CD4-positive, alpha-beta T cell treated with Interleukin-6 at 100 ng/mL for 8 hours (primary cell): ENCODE results near the gene SUMF1.
"Not testable (repeated sequence)": the region's sequence is repeated elsewhere in the genome, so short reads cannot be mapped to it uniquely, and the experiment has no call there.

ENCODE experiments used
- DNase-seq: peaks from one replicate; pipeline ENCODE4 v3.0.0-alpha.2; 2020; ENCODE audit warnings: mixed read lengths, low spot score

Gene SUMF1

DNA sequence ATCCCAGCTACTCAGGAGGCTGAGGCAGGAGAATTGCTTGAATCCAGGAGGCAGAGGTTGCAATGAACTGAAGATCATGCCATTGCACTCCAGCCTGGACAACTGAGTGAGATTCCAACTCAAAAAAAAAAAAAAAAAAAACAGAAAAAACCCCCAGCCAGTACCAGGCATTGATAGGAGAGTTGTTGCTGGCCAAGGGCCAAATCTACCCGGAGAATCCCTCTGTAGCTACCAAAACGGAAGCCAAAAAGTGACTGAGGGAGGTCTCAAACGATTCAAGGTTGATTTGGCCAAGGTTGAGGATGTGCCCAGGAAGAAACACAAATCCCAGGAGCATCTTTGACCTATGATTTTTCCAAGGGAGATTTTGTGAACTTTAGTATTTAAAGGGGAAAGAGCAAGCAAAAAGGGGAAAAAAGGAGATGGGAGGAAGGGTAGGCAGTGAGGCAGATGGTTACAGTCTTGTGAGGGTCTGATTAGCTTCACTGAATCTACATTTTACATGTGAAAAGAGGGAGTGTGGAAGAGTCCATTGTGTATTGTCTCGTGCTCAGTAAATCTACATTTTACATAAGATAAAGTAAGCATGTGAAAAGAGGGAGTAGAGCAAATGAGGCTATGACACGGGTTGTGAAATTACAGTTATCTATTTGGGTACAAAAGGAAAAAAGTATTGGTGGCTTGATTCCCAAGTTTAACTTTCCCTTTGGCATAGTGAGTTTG lies 131.1 kb downstream of the SUMF1 start:
- no peak for DNase-seq

DNA sequence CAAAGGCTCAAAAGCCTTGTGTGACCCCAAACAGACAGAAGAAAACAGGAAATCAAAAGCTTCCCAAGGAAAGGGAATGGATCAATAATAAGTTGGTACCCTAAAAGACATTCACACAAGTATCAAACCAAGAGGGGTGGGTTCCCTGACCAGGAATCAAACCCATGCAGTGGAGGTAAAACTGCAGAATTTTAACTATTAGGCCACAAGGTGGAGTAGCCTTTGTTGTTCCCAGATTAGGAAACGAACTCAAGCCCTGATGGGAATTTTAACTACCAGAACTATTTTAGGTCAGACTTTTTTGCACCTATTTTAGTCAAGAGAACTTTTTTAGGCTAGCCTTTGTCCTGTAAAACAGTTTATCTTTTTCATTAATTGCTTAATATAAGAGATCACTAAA lies 132.5 kb downstream of the SUMF1 start:
- DNase-seq, result no peak

DNA sequence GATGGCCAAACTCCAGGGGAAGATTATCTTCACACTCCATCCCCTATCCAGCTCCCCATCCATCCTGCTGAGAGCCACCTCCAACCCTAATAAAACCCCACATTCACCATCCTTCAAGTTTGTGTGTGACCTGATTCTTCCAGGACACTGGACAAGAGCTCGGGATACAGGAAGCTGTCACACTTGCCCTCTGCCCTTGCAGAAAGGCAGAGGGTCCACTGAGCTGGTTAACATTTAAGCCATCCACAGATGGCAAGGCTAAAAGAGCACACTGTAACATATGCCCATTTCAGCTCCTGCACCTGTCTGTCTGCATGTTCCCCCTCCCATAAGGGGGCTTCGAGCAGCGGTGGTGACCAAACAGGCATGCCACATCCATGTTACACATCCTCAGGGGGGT lies 134.1 kb downstream of the SUMF1 start:
- DNase-seq, result no peak

DNA sequence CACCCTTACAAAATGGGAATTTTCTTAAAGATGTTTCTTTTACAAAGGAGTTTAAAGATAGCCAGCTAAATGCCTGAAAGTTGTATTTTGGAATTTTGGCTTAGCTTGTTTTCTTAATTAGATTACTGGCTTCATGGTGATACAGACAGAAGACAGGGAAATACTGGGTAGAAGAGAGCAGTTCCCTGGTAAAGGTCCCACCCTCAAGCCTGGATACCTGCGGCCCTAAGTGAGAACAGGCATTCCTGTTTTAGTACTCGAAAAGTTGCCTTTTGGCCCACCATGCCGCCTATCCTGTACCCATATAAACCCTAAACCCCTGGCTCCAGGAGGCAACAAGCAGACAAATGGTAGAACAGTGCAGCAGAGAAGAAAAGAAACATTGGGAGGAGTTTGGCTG lies 134.5 kb downstream of the SUMF1 start:
- no peak for DNase-seq

DNA sequence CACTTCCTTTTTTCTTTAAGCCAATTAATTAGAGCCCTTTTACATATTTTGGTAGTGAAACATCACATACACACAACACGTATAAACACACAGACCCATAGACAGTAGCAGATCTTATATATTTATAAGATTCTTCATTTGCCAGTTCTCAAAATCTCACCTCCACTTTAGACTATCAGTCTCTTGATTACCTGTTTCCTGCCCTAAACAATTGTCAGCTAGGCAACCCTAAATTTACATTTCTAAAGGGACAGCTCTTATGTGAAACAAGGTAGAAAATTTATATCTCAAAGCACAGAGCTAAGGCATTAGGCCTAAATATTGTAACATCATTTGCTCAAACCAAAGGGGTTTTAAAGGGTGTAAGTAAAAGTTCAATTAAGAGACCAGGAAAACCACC lies 135.0 kb downstream of the SUMF1 start:
- DNase-seq, result no peak

DNA sequence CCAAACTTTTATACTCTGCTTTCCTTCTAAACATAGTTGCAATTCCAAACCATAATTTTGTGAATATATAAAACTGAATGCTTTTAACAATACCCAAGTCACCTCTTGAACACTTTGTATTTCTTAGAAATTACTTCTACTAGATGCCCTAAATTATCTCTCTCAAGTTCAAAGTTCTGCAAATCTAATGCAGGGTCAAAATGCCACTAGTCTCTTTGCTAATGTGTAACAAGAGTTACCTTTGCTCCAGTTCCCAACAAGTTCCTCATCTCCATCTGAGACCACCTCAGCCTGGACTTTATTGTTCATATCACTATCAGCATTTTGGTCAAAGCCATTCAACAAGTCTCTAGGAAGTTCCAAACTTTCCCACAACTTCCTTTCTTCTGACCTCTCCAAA lies 137.3 kb downstream of the SUMF1 start:
- DNase-seq, result not testable (repeated sequence)

DNA sequence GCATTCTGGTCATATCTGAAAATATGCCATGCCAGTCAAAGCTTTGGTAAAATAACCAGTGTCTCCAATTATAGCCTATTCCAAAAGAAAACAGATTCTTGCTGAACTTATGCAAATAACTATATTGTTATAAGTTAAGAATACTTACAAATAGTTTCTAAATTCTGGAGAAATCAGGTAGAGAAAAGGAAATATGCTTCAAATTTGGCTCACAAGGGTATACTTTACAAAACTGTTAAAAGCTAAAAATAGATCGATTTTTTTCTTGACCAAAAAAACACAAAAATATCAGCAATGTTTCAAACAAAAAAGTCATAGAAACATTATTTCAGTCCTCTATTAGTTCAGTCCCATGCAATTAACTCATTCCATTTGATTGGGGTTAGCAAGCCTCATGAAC lies 140.2 kb downstream of the SUMF1 start:
- DNase-seq, result no peak

DNA sequence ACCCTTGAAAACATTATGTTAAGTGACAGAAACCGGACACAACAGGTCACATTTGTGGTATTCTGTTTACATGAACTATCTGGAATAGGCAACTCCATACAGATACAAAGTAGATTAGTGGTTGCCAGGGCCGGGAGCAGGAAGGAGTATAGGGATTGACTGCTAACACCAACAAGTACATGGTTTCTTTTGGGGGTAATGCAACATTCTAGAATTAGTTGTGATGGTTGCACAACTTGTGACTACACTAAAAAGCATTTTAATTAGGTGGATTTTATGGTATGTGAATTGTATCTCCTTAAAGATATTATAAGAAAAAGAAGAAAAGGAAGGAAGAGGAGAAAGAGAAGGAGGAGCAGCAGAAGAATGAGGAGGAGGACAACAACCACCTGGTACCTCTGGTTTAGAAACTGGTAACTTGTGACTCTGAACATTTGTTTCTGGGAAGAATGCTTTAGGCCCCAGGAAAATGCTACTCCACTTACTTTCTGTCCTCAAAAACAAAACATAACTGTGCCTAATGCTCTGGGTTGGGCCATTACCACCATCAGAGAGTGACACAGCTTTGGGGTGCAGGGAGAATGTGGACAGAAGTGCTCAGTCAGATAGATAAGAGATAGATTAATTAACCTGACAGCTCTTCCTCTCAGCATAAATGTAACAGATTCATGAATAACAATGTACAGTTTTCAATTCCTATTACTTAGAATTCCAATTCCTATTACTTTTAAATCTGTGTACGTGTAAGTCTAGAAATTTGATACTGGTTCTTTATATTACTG lies 143.6 kb downstream of the SUMF1 start:
- no peak for DNase-seq

DNA sequence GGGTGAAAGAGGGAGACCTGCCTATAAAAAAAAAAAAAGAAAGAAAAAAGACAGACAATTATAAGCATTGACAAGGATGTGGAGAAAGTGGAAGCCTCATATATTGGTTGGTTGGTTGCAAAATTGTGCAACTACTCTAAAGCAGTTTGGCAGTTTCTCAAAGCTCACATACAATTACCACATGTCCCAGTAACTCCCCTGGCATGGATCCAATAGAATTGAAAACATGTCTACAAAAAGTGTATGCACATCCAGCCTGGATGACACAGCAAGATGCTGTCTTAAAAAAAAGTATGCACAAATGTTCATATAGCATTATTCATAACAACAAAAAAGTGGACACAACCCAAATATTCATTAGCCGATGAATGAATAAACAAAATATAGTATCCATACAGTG lies 144.4 kb downstream of the SUMF1 start:
- no peak for DNase-seq

DNA sequence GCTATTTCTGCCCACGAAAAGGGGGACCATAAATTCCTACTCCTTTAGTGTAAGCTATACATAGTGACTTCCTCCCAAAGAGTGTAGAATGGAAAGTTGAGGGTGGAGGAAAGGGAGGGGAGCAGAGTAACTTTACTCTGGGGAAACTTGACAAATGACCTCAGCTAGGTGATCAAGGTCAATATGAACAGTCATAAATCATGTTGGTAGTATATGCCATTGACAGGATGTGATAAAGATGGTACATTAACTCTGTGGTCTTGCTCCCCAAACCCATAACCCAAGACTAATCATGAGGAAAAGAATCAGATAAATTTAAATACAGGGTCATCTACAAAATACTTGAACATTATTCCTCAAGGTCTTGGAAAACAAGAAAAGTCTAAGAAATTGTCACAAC lies 145.3 kb downstream of the SUMF1 start:
- DNase-seq, result no peak

DNA sequence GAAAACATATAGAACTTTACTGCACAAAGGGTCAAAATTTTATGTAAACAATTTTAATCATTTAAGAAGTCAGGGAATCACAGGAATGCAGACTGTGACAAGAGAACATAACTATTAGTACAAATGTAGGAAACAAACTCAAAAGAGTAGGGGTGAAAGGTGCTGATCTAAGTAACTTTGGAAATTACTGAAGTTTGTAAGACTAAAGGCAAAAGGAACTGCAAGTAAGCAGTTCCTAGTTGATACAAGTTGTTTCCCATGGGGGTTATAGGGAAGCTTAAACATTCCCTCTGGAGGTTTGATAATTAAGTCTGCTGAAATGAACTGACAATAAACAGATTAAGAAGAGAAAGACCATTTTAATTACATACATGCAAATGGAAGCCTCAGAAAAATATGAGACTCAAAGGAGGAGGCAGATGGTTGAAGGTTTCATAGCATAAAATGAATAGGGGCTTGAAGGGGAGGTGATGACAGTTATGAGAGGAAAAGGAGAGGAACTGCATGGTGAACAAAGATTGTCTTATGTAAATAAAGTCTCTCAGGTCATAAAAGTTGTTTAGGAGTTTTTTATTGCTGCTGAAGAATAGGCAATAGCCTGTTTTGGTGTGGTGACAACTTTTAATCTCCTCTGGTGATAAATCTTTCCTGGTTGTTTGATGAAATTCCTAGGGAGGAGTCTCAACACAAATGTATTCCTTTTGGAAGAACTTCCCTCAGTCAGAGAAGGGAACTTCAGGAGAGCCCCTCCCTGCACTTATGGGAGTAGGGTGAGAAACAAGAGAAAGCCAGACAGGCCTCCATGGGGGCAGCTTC lies 146.8 kb downstream of the SUMF1 start:
- DNase-seq, result no peak

DNA sequence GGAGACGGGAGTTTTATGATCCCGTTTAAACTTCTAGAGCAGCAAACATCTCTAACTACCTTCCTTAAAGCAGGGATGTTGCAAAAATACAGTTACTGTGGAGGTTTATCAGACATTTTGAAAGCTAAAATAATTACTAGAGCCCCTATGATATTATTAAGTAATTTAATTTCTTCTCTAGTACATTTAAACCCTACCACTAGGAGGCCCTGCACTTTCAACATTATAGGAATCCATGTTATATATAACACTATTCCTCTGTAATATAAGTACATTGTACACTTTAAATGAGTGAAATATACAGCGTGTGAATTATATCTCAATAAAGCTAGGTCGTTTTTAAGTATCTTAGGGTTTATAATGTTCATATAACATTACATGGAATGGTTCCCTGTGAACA lies 152.4 kb downstream of the SUMF1 start:
- DNase-seq, result no peak

DNA sequence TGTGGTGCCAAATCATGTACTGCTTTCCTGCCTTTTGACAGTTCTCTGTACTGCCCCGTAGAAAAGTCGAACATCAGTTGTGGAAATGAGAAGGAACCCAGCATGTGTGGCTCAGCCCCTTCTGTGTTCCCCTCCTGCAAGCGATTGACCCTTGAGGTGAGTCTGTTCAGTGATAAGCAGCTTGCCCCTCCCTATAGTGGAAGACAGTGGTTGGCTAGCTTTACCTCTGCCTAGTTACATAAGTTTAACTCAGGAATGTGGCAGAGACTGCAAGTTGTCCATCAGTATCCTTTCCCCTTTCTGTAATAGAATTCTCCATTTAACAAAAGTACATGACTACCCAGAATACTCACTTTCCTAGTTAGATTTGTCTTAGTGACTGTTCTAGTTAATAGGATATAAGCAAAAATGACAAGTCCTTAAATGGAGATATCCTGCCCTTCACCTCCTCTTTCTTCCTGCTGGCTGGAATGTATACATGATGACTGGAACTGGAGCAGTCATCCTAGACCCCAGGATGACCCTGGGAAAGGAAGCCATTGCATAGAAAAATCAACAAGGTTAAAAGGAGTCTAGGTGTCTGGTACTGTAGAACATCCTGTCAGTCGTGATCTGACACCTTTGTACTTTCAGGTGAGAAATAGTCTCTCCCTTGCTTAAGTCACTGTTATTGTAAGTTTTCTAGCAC lies 153.3 kb downstream of the SUMF1 start:
- no peak for DNase-seq

DNA sequence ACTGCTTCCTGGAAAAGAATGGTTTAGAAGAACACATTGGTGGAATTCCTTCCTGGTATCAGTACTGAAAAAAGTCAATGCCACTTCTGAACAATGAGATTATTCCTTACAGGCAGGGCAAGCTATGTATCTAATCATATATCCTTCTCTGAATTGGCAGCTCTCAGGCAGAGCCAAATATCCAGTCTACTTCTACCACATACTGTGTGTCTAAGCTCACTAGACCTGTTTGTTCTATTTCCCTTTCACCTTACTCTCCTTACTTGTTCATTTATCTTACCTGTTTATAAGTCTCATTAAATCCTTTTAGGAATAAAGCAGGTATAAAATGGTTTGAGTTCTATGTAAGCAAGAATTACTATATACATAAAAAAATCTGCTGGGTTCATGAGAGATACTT lies 155.6 kb downstream of the SUMF1 start:
- no peak for DNase-seq
